B cell (primary cell): Measurements from ENCODE around the gene TCF7. TPM values are rescaled to one million over a fixed set of nuclear protein-coding genes. Genes with fewer than 3 reads are reported as not detected.

Experiments
- ATAC-seq: fragments of 200-7000 bp; cut with Tn5 transposase; one replicate; pipeline ENCODE4 v1.10.0; 2021; ENCODE audit warnings: low read depth, mild to moderate bottlenecking, moderate number of reproducible peaks, moderate library complexity
- CTCF ChIA-PET: fragments of 350-600 bp; sonication (Branson Sonifier 250); formaldehyde crosslinking; loops from one replicate; lab custom pipeline; 2021; ENCODE audit warnings: antibody characterized with exemption, inconsistent platforms; lab: Charles Lee
- POLR2A ChIA-PET: fragments of 350-600 bp; sonication (Branson Sonifier 250); formaldehyde crosslinking; loops from one replicate; lab custom pipeline; 2021; ENCODE audit warnings: antibody characterized with exemption; lab: Charles Lee
- DNase-seq: peaks from one replicate; pipeline ENCODE4 v3.0.0; 2013
- H2AFZ ChIP-seq: 2 replicates; pipeline ENCODE4 v1.6.1; 2012; ENCODE audit warnings: mild to moderate bottlenecking, low read depth, low read length; ENCODE audit not compliant: insufficient read depth, poor library complexity, severe bottlenecking
- H3K27ac ChIP-seq, 2 donors: 1 replicate in 1 of 2; 2 replicates in 1 of 2; pipeline ENCODE4 v1.5.1; 2012 to 2013; ENCODE audit warnings: low read length in 2 of 2, mild to moderate bottlenecking in 2 of 2, moderate library complexity in 1 of 2
- H3K27me3 ChIP-seq, 4 experiments: fragments of 200-600 bp in 1 of 4; sonication (generic) in 1 of 4; replicated peaks in 1 of 4; 1 replicate in 2 of 4; 2 replicates in 2 of 4; pipeline versions ENCODE4 v1.6.1 to v1.7.0; 2013 to 2016; ENCODE audit warnings: low read length in 3 of 4, mild to moderate bottlenecking in 2 of 4, mixed read lengths in 1 of 4, moderate library complexity in 1 of 4; ENCODE audit not compliant: insufficient read depth in 4 of 4, control insufficient read depth in 3 of 4; ENCODE audit errors: control extremely low read depth in 1 of 4
- H3K36me3 ChIP-seq, 2 experiments: replicated peaks in 1 of 2; 1 replicate in 1 of 2; 2 replicates in 1 of 2; pipeline versions ENCODE4 v1.6.1 to v1.7.1; 2013; ENCODE audit warnings: low read length in 1 of 2; ENCODE audit not compliant: insufficient read depth in 2 of 2, control insufficient read depth in 1 of 2; ENCODE audit errors: control extremely low read depth in 1 of 2, extremely low read depth in 1 of 2
- H3K4me1 ChIP-seq, 2 donors: fragments of 200-600 bp in 1 of 2; sonication (generic) in 1 of 2; 1 replicate in 1 of 2; 2 replicates in 1 of 2; pipeline versions ENCODE4 v1.5.1 to v1.6.1; 2013 to 2017; ENCODE audit warnings: low read length in 2 of 2; ENCODE audit not compliant: control insufficient read depth in 2 of 2, insufficient read depth in 2 of 2
- H3K4me2 ChIP-seq: replicated peaks from 2 replicates; pipeline ENCODE3; 2012; ENCODE audit warnings: mild to moderate bottlenecking, low read depth, low read length; ENCODE audit not compliant: poor library complexity, severe bottlenecking
- H3K4me3 ChIP-seq, 5 experiments: fragments of 200-600 bp in 1 of 5; sonication (generic) in 1 of 5; 1 replicate in 3 of 5; 2 replicates in 2 of 5; pipeline versions ENCODE4 v1.5.1 to v1.7.0; 2011 to 2016; ENCODE audit warnings: low read length in 4 of 5, mild to moderate bottlenecking in 4 of 5, low read depth in 2 of 5, control low read depth in 1 of 5, moderate library complexity in 1 of 5; ENCODE audit not compliant: insufficient read depth in 1 of 5; ENCODE audit errors: control extremely low read depth in 1 of 5, extremely low read depth in 1 of 5
- H3K79me2 ChIP-seq: fragments of 200-600 bp; sonication (generic); one replicate; pipeline ENCODE4 v1.6.0; 2016; ENCODE audit warnings: low read length; ENCODE audit not compliant: control insufficient read depth, insufficient read depth
- H3K9ac ChIP-seq: fragments of 200-600 bp; sonication (generic); 2 replicates; pipeline ENCODE4 v1.6.1; 2017; ENCODE audit warnings: mild to moderate bottlenecking, low read length, moderate library complexity
- H3K9me3 ChIP-seq, 3 donors: one replicate each; pipeline versions ENCODE4 v1.6.1 to v1.7.1; 2013; ENCODE audit warnings: low read length in 2 of 3; ENCODE audit not compliant: control insufficient read depth in 2 of 3, insufficient read depth in 1 of 3; ENCODE audit errors: control extremely low read depth in 1 of 3
- H4K20me1 ChIP-seq: 2 replicates; pipeline ENCODE4 v1.6.0; 2012; ENCODE audit warnings: mild to moderate bottlenecking, low read length; ENCODE audit not compliant: insufficient read depth, control insufficient read depth, poor library complexity, severe bottlenecking
- H3K27ac Mint-ChIP-seq: one replicate; pipeline ENCODE4 v1.8.0; 2021; ENCODE audit warnings: mixed read lengths
- H3K27me3 Mint-ChIP-seq: one replicate; pipeline ENCODE4 v1.8.0; 2021; ENCODE audit warnings: mixed read lengths
- H3K4me1 Mint-ChIP-seq: one replicate; pipeline ENCODE4 v1.8.0; 2021; ENCODE audit warnings: mixed read lengths
- H3K4me3 Mint-ChIP-seq: one replicate; pipeline ENCODE4 v1.8.0; 2021; ENCODE audit warnings: mixed read lengths
- H3K9me3 Mint-ChIP-seq: one replicate; pipeline ENCODE4 v1.8.0; 2022; ENCODE audit warnings: mixed read lengths; ENCODE audit not compliant: insufficient read depth
- CTCF ChIP-seq: fragments of 200-600 bp; IDR thresholded peaks from one replicate; pipeline ENCODE4 v1.8.0; 2022; ENCODE audit warnings: antibody characterized with exemption, mild to moderate bottlenecking
- EZH2 ChIP-seq: IDR thresholded peaks from 2 replicates; pipeline ENCODE4 v1.6.1; 2012; ENCODE audit warnings: borderline replicate concordance, low read depth, mild to moderate bottlenecking, moderate library complexity, low read length; ENCODE audit not compliant: insufficient read depth, poor library complexity, severe bottlenecking
- WGBS: methylation state at CpG from one replicate; pipeline ENCODE4 v1.1.5; 2013; ENCODE audit warnings: missing lambda C conversion rate; ENCODE audit not compliant: insufficient coverage; 5-methylcytosine and 5-hydroxymethylcytosine counted together
- intact Hi-C: fragments of 100-400 bp; cut with micrococcal nuclease; formaldehyde crosslinking; loops from one replicate; pipeline ENCODE4 v1.10.0; 2022
- polyA plus RNA-seq: library from polyadenylated mRNA; depleted of rRNA; stranded (reverse); fragments of >200 nt; gene quantifications from 2 replicates; pipeline ENCODE4 v1.2.3, GENCODE V29; 2012
- total RNA-seq, 2 donors: library from RNA; stranded (reverse); fragments of 120-200 nt in 1 of 2; gene quantifications; 1 replicate in 1 of 2; 2 replicates in 1 of 2; pipeline versions ENCODE4 v1.2.3 to v1.2.4, GENCODE V29; 2013 to 2022

Gene TCF7
- total and polyA plus RNA-seq, 2 donors (not counting 1 experiment from before 2014, with no cell fraction given): 26.8 to 61.1 TPM

DNA sequence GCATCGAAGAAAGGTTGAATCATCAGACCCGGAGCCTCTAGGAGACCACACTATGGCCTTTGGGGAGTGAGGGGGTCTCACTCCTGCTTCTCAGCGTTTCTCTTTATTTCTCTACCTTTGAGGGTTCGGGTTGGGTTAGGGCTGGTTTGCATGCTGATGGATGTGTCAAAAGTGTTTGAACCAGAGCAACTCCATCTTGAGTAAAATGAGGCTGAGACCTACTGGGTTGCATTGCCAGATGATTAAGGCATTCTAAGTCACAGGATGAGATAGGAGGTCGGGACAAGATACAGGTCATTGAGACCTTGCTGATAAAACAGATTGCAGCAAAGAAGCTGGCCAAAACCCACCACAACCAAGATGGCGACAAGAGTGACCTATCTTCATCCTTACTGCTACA, 44.9 kb upstream of the TCF7 start:
- Histone ChIP-seq H3K9me3 (peaks cover 0 to 3% (median 0%) of the 10 kb centered on the region in 3 donors), H4K20me1 (no peaks in the 10 kb centered on the region), H2AFZ (no peak overlapping the region), H3K4me1 (peaks cover 12 to 13% of the 10 kb centered on the region in 2 donors), H3K27me3 (peaks cover 0 to 31% (median 12%) of the 10 kb centered on the region in 4 experiments), H3K27ac (no peak overlapping the region), H3K36me3 (no peaks in the 10 kb centered on the region), H3K4me2 (no peak overlapping the region), H3K79me2 (no peaks in the 10 kb centered on the region), H3K9ac (no peak overlapping the region), H3K4me3 (no peak overlapping the region)
- Mint-ChIP-seq H3K4me1 (peaks cover 5% of the 10 kb centered on the region), H3K27ac (no peak overlapping the region), H3K27me3 (peaks cover 32% of the 10 kb centered on the region), H3K4me3 (no peak overlapping the region), H3K9me3 (no peaks in the 10 kb centered on the region)
- ATAC-seq (no peak), DNase-seq (no peak)
- intact Hi-C loops: no loop called here
- TF ChIP-seq CTCF (no peak), EZH2 (no peak)
- 100% methylated on average over 2 of the region's 6 CpGs for WGBS
- CTCF ChIA-PET: interaction anchor here (0.8 kb wide), 1 partner anchor 31 kb away, joined by 4 read pairs; no protein-coding TSS in a partner anchor
- POLR2A ChIA-PET: no interaction called here

DNA sequence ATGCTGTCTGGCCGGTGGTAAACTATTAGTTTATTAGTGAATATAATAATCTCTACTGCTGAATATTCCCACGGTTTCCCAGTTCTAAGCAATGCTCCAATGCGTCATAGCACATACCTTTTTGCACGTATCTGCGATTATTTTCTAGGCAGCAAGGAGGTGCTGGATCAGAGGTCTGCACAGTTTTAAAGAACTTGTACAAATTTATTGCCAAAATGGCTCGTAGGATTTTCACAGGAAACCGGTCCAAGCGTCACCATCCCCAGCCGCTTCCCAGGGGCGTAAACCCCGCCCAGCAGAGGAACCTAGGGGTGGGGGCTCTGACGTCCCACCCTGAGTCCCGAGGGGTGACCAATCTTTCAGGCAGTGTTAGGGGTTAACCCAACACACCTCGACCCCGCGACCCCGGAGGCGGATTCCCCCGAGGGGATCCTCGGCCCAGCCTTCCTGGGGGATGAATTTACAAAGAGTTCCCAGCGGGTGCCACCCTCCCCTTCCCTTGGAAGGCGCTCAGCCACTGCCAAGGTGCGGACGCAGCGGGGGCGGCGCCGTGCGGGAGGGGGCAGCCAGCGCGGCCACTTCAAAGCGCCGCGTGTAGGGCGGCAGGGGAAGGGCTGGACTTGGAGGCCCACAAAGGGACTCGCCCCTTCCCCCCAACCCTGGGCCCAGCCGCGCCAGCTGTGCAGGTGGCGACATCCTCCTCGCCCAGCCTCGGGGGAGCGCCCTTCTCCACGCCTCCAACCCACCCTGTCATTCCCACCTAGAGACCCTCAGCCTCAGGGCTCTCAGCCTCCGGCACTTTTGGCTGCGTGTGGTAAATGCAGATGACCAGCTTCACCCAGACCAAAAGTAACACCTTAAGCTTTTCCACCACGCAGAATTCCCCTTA, 43.5 kb upstream of the TCF7 start:
- Histone ChIP-seq H3K36me3 (no peaks in the 10 kb centered on the region), H3K4me3 (peak overlapping the region in 4 of 5 experiments; percentile 26 to 56 (median 38)), H3K4me2 (peak overlapping the region; percentile 76), H3K27me3 (peaks cover 0 to 31% (median 12%) of the 10 kb centered on the region in 4 experiments), H3K9me3 (peaks cover 0 to 3% (median 0%) of the 10 kb centered on the region in 3 donors), H2AFZ (peak overlapping the region; percentile 73), H3K9ac (peak overlapping the region; percentile 56), H3K79me2 (no peaks in the 10 kb centered on the region), H4K20me1 (no peaks in the 10 kb centered on the region), H3K27ac (no peak overlapping the region), H3K4me1 (peaks cover 12 to 13% of the 10 kb centered on the region in 2 donors)
- Mint-ChIP-seq H3K27ac (peak overlapping the region; percentile 60), H3K4me3 (peak overlapping the region; percentile 81), H3K9me3 (no peaks in the 10 kb centered on the region), H3K4me1 (peaks cover 5% of the 10 kb centered on the region), H3K27me3 (peaks cover 32% of the 10 kb centered on the region)
- TF ChIP-seq CTCF: no peak
- TF ChIP-seq EZH2: no peak
- 4% methylated on average over 42 of the region's 46 CpGs for WGBS
- DNase-seq (peak; percentile 36), ATAC-seq (peak; percentile 33)
- ChIA-PET POLR2A (no interaction called here), CTCF (interaction anchor here (1.2 to 3.8 kb wide), 3 partner anchors 30 to 70 kb away, joined by 3 to 16 read pairs (median 4); no protein-coding TSS in a partner anchor)
- intact Hi-C loops: no loop called here
